Measurements from ENCODE around the gene TGFB2. TPM values are rescaled to one million over a fixed set of nuclear protein-coding genes. Genes with fewer than 3 reads are reported as not detected.

TGFB2 gene
- total RNA-seq, 1 experiment from 2014 or later, result 3.2 TPM

DNA sequence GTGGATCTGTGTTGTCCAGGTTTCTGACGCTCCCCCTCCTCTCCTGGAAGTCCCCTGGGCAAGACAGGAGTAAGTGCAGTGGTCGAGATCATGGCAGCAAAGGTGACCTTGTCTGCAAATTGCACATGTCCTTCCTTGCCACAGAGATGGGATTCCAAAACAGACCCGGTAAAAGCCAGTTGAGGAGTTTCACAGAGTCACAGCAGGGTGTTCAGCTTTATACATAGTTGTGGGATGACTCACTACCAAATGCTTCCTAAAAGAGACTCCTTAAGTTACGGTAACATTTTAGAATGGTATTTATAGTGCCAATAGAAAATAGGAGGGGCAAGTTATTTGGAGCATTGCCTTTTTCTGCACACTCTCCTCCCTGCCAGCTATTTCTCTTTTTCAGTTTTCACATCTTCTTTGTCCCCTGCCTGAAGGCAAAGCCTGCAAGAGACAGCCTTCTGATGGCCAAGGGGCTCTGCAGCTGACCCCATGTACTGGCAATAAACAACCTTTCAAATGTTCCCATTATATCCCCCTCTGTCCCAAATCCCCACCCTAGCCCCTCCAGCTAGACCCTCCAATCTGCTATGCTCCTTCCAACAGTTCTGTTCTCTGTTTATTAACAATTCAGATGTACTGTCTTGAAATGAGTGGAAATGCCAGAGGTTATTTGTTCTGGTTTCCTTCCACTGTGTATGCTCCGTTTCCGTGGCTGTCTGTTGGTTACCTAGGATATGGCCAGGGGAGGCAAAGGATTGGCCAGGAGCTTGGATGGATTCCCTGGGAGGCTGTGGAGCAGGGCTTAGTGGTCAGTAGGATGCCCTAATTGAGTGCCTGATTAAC, 115.0 kb downstream of the TGFB2 start:
- DNase-seq (ENCODE audit: low read depth), result peak; percentile 95

DNA sequence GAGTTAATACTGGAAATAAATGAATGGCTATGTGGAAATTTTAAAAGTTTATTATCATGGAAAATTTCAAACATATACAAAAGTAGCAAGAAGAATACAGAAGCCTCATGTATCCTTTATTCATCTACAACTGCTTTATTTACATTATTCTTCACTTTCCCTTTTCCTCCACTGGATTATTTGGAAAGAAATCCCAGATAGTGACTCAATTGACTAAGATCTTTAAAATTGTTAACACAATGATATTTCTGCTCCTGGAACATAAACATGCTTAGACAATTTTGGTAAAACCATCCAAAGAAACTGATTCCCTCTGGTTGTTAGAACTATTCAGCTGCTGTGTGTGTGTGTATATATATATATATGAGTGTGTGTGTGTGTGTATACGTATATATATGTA, 116.2 kb downstream of the TGFB2 start:
- no peak for DNase-seq (ENCODE audit: low read depth)

DNA sequence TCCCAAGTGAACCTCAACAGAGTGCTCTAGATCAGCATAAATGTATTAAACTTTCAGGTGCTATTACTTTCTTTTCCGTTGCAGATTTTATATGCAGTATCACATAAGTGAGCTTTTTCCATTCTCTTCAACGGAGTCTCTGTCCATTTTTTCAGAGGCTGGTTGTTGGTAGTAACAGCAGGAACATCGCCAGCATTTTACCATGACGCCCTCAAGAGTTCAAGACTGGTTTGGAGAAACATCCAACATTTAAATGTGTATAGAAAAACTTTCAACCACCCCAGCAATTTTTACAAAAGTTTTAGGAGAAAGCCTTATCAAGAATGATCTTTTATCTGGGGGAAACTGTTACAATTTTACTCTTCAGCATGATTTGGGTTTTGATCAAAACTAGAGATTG, 117.0 kb downstream of the TGFB2 start:
- DNase-seq (ENCODE audit: low read depth), result no peak

DNA sequence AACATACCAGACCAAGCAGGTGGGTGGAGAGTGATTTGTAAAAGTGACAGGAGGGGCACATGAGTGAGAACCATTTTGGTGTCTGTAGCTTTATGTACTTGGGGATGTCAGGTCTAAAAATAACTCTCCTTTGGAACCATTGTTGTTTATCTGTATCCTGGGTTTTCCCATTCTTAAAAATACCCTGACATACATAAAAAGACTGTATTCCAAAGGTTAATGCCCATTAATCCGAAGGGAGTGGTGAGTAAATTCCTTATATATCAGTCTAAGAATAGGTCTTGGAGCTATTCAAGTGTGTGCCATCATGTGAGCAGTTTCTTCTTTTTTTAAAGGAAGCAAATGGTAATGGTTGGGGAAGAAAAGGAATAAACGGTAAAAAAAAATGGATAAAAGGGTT, 117.5 kb downstream of the TGFB2 start:
- DNase-seq (ENCODE audit: low read depth), result no peak

DNA sequence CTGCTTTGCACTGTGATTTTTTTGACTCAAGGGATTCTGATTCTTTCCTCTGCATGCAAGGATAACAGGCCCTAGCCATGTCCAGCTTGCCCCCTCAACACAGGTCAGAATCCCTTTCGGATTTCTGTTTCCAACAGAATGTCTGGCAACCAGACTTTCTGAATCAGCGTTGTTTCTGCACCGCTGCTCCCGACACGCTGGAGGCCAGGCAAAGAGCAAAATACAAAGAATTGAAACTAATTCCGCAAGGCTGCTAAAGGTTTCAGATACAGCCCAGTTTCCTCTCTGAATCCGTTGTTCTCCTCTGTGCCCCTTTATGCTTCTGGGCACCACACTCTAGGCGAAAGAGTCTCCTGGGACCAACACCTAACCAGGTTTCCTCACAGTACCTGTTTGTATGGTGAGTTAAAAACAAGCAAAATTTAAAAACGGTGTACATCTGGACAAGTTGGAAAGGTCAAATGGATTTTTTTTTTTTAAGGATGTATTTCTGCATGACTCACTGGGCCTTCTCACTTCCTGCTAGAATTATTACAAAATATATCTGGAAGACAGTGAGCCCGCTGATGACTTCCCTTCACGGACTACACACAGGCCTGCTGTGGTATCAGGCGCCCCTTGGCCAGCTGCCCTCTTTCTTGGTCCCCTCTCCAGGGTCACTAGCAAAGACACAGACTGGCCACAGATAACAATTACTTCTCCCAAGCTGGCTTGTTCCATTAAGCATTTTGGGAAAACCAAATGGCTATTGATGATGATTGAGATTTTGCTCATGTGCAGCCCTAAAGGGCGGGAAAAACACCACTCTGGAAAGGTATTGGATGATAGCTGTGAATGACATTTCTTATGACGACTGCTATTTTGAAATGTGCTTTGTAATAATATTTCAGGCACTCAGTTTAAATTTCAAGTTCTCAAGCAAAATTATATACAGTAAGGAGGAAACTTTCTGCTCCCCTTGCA, 118.3 kb downstream of the TGFB2 start:
- peak; percentile 78 for DNase-seq (ENCODE audit: low read depth)

DNA sequence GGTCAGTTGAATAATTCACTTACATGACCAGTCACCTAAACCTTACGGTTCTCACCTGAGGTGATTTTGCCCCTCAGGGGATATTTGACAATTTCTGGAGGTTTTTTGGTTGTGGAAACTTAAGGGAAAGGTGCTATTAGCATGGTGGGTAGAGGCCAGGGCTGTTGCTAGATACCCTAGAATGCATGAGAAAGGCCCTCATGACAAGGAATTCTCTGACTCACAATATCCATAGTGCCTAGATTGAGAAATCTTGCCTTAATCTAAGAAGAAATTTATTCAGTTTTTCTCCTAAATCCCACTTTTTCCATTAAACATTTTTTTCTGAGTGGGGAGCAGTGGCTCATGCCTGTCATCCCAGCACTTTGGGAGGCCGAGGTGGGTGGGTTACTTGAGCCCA, 119.7 kb downstream of the TGFB2 start:
- no peak for DNase-seq (ENCODE audit: low read depth)

DNA sequence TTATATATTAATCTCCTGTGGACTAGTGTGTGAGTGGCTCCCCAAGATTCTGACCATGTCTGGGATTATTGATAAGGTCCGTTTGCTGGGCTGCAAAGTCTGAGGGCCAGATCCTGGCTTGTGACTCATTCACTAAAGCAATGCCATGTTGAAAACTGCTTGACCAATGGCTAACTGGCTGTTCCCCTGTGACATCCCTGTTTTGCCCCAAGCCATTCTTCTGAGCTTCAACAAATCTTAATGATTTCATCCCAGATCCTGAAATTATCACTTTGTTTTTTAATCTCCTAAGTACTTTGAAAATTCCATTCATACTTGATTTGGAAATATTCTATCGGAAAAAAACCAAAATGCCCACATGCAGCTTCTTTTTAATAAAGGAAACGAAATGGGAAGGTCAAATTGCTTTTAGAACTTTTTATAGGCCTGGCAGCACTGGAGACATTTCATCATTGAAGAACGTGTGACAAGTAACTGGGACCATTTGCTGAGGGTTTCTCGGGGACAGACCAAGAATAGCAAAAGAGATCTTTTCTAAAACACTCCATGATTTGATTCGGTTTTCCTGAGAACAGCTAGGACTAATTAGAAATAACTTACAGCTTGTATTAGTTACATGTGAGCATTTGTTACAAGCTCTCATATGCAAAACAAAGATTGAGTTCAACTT, 121.3 kb downstream of the TGFB2 start:
- no peak for DNase-seq (ENCODE audit: low read depth)

DNA sequence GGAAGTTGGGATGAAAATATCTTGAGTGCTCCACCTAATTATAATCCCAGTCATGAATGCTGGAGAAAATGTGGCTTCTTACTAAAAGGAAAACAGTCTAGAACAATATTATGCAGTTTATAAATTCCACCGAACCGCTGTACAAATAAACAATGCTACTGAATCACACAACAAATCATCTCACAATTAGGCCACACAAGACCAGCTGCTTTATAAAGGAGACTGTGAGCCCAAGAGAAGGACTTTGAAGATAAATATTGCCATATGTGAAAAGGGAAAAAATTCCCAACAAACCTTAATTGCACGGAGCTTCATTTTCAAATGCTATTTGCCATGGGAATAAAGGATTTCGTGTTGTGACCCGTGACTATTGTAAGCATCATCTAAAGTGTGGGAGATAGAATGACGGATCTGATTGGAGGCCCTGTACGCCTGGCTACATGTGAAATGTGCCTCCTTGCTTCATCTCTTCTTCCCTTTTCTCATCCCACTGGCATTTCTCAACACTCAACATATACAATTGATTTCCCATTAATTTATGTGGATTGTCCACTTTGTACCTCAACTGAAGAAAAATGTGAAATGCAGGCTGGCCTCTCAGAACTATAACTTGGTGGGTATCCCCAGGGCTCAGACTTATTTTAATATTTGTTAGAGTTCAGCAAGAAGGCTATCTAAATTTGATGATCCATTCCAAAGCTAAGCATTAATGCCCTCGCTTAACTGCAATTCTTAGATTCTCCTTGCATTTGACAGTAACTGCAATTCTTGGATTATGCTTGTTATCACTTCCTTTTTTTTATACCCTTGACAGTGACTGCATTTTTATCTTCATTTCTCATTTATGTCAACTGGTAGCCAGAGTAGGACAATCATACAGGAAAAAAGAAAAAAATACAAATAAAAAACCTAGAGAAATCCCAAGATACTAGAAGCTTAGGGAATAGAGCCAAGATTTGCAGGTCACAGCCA, 122.3 kb downstream of the TGFB2 start:
- no peak for DNase-seq (ENCODE audit: low read depth)

DNA sequence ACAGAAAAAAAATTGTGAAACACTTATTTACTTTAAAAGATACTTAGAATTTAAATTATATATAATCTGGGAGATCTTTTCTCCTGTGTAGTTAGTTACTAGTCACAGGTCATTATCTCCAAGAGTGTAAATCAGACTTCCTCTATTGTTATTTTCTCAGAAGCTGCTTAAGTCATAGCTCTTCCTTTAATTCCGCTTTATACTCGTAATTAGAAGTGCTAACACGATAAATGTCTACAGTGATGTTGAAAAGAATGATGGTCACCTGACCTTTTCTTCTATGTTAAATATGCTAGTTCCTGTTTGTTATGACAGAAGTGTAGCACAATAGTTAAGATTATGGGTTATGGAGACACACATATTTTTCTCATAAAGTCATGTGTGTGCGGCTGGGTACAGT, 123.6 kb downstream of the TGFB2 start:
- DNase-seq (ENCODE audit: low read depth), result no peak

DNA sequence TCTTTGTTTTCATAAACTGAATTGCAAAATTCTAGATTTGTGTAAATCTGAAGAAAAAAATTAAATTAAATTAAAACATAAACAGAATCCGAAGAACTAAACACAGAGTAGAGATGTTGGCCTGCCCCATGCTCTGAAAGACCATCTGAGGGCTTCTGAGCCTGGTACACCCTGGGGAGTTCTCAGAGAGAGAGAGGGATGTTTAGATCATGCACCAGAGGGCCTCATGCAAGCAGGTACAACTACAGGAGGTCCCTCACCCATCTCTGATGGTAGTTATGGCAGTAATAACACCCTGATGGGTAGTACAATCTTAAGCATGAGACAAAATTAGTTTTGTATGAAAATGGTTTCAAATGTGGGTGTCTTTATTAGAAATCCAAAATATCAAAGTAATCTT, 127.7 kb downstream of the TGFB2 start:
- DNase-seq (ENCODE audit: low read depth), result no peak

DNA sequence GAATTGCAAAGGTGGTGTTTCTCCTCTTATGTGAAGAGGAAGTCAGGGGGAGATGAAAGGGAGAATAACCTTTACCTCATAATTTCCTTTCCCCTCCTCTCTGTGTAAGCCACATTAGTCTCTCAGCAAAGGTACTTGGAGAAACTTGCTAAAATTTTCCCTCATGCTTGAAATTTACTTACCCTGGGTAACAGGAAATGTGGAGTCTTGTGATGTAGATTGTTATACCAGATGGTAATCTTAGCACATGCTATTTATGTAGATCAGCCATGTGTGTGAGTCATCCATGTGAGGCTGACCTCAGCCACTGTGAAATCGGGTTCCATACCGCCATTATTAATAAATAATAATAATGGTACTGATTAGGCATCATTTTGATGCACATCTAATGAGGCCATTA, 128.4 kb downstream of the TGFB2 start:
- DNase-seq (ENCODE audit: low read depth), result peak; percentile 52

DNA sequence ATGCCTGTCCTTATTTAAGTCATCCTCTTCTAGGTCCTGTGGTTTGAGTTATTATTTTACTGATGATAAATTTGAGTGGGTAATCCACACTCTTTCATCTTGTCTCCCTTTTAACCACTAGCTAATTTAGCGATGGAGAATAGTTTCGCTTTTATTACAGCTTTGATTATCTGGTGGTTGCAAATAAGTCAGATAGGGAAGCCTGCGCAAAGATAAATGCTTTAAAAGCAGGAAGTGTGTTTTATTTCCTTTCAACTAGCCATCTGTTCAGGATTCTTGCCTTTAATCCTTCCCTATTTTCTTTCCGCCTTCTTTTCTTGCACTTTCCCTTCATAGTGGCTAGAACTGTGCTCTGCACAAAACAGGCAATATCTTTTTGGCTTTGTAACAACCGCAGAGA, 129.0 kb downstream of the TGFB2 start:
- DNase-seq (ENCODE audit: low read depth), result no peak

DNA sequence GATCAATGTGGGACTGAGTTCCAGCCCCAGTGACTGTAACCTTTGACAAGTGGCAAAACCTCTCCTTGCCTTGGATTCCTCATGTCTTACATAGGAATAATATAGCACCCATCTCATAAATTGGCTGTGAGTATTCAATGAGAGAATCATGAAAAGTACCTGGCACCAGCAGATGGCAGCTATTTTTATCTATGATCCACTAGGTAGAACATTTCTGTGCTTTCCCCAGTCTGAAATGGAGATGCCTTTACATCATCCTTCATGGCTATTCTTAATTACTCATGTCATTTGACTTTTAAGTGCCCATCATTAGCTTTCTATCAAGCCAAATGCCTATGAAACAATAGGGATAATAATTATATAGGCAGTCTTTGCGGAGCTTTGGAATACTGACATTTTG, 130.1 kb downstream of the TGFB2 start:
- no peak for DNase-seq (ENCODE audit: low read depth)

DNA sequence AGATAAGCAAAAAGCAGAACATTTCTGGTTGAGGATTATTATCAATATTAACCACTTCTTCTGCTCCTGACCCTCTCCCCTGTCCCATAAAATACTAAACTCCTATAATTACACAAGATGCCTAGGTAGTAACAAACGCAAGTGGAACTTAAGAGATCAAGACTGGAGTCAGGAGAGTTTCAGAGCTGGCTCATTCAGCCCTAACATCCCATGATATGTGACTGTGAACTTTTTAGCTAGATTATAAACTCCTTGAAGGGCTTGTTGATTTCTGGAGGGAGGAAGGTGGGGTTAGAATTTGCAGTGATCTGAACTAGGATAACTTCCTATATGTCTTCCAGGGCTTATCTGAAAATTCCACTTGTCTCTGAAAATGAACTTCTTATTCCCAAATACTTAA, 130.6 kb downstream of the TGFB2 start:
- DNase-seq (ENCODE audit: low read depth), result no peak

DNA sequence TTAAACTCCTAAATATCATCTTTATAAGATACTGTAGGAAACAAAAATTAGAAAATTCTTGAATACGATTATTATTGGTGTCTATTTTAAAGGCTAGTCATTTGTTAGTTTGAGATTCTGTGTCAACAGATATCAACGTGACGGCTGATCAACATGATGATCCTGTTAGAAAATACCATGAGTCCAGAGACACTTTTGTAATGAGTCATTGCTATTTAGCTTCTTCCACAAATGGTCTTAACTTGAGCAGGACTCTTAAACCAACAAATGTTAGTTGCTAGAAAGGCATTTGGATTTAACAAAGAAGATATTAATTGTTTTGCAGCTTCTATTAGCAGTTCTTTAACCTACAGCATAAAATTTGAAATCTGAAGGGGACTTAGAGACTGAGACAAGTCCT, 131.2 kb downstream of the TGFB2 start:
- peak; percentile 73 for DNase-seq (ENCODE audit: low read depth)

DNA sequence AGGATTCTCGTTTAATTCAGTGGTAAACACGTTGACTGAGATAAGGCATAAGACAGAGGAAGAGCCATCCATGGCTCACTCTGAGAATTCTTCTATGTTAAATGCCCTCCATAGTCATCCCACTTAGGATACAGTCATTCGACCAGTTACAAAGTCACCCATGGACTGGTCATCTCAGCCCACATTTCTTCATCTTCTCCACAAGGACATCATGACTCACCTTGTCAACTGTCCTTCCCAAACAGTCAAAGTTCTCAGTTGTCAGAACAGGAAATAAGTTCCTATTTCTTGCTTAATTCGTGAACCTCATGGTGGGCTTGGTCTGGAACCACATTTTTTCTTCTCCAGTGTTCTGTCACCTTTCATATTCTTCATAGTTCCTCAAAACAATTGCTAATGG, 133.2 kb downstream of the TGFB2 start:
- peak; percentile 72 for DNase-seq (ENCODE audit: low read depth)

DNA sequence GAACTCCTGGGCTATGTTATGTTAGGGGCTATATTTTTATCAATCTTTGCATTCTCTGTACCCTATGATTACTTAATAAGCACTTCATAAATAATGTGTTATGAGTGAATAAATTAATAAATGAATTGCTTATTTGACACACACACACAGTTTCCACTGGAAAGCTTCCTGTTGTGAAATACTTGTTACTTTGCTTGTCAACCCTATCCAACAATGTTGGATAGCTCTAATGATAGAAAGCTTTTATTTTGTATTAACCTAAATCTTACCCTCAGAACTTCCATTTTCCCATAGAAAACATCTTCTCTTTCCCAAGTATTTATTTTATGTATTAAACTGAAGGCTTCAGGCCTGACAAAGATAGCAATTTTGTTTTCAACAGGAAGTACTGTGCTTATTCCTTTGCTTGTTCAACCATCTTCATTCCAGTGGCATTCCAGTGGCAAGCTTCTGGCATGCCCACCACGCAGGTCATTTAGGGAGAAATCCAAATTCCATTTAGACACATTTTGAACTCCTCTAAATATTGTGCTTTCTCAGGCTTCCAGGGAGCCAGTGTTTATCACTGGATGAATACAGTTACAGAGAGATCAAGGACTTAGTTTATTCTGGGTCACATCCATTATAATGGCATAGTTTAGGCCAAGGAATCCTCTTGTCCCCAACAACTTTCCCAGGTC, 134.4 kb downstream of the TGFB2 start:
- peak; percentile 32 for DNase-seq (ENCODE audit: low read depth)

DNA sequence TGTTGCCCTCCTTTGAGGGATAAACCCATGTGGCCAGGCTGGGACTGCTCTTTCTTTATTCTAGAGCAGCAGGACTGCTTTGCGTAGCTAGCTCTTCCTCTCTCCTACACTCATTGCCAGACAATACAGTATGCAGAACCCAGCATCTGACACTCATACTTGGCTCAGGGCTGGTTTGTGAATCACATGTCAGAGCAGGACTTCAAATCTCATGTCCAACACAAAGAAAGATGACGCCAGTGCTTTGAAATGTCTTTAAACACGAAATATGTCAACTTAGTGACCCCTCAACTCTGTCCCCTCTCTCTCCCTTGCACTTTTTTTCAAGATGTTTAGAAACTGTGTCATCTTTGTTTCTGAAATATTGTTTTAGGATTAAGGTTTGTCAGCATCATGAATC, 135.0 kb downstream of the TGFB2 start:
- peak; percentile 62 for DNase-seq (ENCODE audit: low read depth)

DNA sequence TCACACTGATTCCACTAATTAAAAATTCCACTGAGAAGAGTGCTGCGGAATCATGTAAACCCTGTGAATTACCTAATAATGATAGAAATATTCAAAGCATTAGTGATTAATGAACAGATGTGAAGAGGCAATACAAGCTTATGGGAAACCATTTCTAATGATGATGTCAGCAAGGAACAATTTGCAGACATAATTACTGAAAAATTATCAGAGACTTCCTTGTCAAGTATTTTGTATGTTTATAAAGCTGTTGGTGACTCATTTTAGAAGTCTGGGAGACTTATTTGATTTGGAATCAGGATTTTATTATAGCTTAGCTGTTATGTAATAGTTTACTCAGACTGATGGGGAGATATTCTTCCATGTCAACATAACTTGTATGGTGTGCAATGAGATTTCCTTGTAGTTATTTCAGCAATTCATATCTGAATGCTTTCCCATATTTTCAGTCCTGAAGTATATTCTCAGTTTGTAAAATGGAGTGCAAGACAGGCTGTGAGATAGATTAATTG, 135.5 kb downstream of the TGFB2 start:
- peak; percentile 55 for DNase-seq (ENCODE audit: low read depth)

All from HT1080 (cell line).